22Rv1 (cell line): ENCODE results near the gene ABCC10.

ENCODE experiments used
- ZFX ChIP-seq: fragments of 450-650 bp; IDR thresholded peaks from 2 replicates; pipeline ENCODE4 v1.6.1; 2017; ENCODE audit warnings: antibody characterized with exemption, borderline replicate concordance
- TF ChIP-seq, protein P1 (sequence below): fragments of 450-650 bp; IDR thresholded peaks from 2 replicates; pipeline ENCODE4 v1.5.1; 2017; ENCODE audit warnings: mild to moderate bottlenecking

DNA sequence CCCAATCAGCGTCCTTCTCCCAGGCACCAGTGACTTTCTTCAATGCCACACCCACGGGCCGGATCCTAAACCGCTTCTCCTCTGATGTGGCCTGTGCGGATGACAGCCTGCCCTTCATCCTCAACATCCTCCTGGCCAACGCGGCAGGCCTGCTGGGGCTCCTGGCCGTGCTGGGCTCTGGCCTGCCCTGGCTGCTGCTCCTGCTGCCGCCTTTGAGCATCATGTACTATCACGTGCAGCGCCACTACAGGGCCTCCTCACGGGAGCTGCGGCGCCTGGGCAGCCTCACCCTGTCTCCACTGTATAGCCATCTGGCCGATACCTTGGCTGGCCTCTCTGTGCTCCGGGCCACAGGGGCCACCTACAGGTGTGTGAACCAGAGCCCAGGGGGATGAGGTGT, 18.2 kb downstream of the ABCC10 start:
- TF ChIP-seq, protein P1, sequence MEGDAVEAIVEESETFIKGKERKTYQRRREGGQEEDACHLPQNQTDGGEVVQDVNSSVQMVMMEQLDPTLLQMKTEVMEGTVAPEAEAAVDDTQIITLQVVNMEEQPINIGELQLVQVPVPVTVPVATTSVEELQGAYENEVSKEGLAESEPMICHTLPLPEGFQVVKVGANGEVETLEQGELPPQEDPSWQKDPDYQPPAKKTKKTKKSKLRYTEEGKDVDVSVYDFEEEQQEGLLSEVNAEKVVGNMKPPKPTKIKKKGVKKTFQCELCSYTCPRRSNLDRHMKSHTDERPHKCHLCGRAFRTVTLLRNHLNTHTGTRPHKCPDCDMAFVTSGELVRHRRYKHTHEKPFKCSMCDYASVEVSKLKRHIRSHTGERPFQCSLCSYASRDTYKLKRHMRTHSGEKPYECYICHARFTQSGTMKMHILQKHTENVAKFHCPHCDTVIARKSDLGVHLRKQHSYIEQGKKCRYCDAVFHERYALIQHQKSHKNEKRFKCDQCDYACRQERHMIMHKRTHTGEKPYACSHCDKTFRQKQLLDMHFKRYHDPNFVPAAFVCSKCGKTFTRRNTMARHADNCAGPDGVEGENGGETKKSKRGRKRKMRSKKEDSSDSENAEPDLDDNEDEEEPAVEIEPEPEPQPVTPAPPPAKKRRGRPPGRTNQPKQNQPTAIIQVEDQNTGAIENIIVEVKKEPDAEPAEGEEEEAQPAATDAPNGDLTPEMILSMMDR, result no peak
- TF ChIP-seq ZFX, result no peak
